Measurements from ENCODE around the gene TFB1M.
A peak's percentile ranks its signal among the peaks of the same experiment; 100 is the strongest.
"Not testable (repeated sequence)": the region's sequence is repeated elsewhere in the genome, so short reads cannot be mapped to it uniquely, and the experiment has no call there.

Gene TFB1M

DNA sequence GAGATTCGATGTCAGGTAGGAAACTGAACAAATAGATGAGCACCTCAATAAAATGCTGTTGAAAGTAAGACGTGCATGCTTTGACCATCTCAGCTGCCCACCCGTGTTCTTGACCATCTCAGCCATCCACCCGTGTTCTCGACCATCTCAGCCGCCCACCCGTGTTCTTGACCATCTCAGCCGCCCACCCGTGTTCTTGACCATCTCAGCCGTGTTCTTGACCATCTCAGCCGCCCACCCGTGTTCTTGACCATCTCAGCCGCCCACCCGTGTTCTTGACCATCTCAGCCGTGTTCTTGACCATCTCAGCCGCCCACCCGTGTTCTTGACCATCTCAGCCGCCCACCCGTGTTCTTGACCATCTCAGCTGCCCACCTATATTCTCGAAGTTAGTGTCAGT is 95.6 kb downstream of the TFB1M start:
- H3K79me1 ChIP-seq (replicated peaks; ENCODE audit: low read length, poor library complexity, severe bottlenecking); H3K27me3 ChIP-seq (ENCODE audit: control insufficient read depth in 1 of 2, insufficient read depth in 1 of 2, low read length in 2 of 2); H2AFZ ChIP-seq (ENCODE audit: low read depth, low read length); H3K36me3 ChIP-seq (ENCODE audit: control insufficient read depth in 1 of 2, insufficient read depth in 2 of 2, low read depth in 1 of 2, low read length in 2 of 2); H3K18ac ChIP-seq (ENCODE audit: low read depth in 1 of 2, low read length in 2 of 2); H3K4me1 ChIP-seq (ENCODE audit: control insufficient read depth, insufficient read depth, low read depth, low read length); H3K9me3 ChIP-seq (ENCODE audit: control insufficient read depth, low read length); H2AK5ac ChIP-seq (ENCODE audit: low read length, severe bottlenecking); H3K4me3 ChIP-seq (ENCODE audit: insufficient read depth in 1 of 2, low read depth in 1 of 2, low read length in 2 of 2); H4K91ac ChIP-seq (ENCODE audit: low read length); DNase-seq; H3K4me2 ChIP-seq (ENCODE audit: low read length, poor library complexity, severe bottlenecking); H3K14ac ChIP-seq (ENCODE audit: low read length in 2 of 2); H3K27ac ChIP-seq (ENCODE audit: low read length, poor library complexity, severe bottlenecking); H2BK5ac ChIP-seq (ENCODE audit: low read depth, low read length, poor library complexity, severe bottlenecking); H2BK120ac ChIP-seq (ENCODE audit: low read depth, low read length); H3K4ac ChIP-seq (ENCODE audit: low read depth in 1 of 2, low read length in 2 of 2); H3K9ac ChIP-seq (ENCODE audit: low read length); H4K8ac ChIP-seq (ENCODE audit: low read length); H3K23ac ChIP-seq (ENCODE audit: low read length in 2 of 2); H2BK12ac ChIP-seq (ENCODE audit: low read length in 2 of 2); H2BK15ac ChIP-seq (ENCODE audit: low read depth, poor library complexity, severe bottlenecking): not testable (repeated sequence)
- 91% methylated on average over 17 of the region's 20 CpGs for WGBS

DNA sequence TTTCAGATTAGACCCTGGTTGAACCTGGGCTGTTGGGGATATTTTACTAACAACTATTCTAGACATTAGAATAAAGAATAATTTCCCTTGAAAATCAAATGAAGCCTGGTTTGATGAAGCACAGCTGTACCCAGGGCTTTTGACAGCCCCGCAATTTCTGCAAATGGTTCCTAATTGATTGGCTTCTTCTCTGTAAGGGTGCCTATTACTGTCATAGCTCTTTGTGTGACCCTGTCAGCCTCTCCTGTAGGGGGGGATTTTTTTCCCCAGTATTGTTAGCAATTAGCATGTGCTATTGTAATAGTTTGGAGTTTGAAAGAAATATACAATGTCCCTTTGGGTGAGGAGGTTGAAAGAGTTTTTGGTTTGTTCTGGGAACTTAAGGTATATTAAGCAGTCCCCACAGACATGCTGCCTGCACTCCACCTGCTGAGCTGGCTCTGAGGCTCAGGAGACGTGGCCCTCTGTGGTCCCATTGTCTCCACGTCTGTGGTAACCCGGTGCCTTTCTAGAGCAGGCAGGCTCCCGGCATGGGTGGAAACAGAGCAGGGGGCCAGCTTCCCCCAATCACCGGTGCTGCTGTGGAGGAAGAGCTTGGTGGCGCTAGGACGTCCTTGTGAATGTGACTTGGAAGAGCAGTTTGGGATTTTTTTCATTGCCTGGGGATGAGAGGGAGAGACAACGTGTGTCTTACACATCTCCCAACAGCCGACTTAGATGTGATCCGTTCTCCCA is 97.8 kb downstream of the TFB1M start:
- WGBS, result 65% methylated on average over 11 of the region's 11 CpGs
- no peak overlapping the region for H3K9ac ChIP-seq (ENCODE audit: low read length)
- H2AK5ac ChIP-seq (ENCODE audit: low read length, severe bottlenecking), result no peak overlapping the region
- H3K4ac ChIP-seq (ENCODE audit: low read depth in 1 of 2, low read length in 2 of 2), result no peak overlapping the region
- no peak overlapping the region for H2AFZ ChIP-seq (ENCODE audit: low read depth, low read length)
- peak overlapping the region in 1 of 2 experiments; percentile 69 for H3K14ac ChIP-seq (ENCODE audit: low read length in 2 of 2)
- peak overlapping the region; percentile 55 for H4K8ac ChIP-seq (ENCODE audit: low read length)
- peaks cover 5% of the 10 kb centered on the region for H3K4me1 ChIP-seq (ENCODE audit: control insufficient read depth, insufficient read depth, low read depth, low read length)
- no peaks in the 10 kb centered on the region for H3K27me3 ChIP-seq (ENCODE audit: control insufficient read depth in 1 of 2, insufficient read depth in 1 of 2, low read length in 2 of 2)
- peak overlapping the region; percentile 54 for H2BK120ac ChIP-seq (ENCODE audit: low read depth, low read length)
- H3K79me1 ChIP-seq (replicated peaks; ENCODE audit: low read length, poor library complexity, severe bottlenecking), result no peaks in the 10 kb centered on the region
- no peak overlapping the region for H2BK5ac ChIP-seq (ENCODE audit: low read depth, low read length, poor library complexity, severe bottlenecking)
- no peaks in the 10 kb centered on the region for H3K9me3 ChIP-seq (ENCODE audit: control insufficient read depth, low read length)
- no peak overlapping the region for H2BK15ac ChIP-seq (ENCODE audit: low read depth, poor library complexity, severe bottlenecking)
- no peak for DNase-seq
- no peak overlapping the region for H4K91ac ChIP-seq (ENCODE audit: low read length)
- H3K4me2 ChIP-seq (ENCODE audit: low read length, poor library complexity, severe bottlenecking), result no peak overlapping the region
- H3K23ac ChIP-seq (ENCODE audit: low read length in 2 of 2), result no peak overlapping the region
- H3K27ac ChIP-seq (ENCODE audit: low read length, poor library complexity, severe bottlenecking), result no peak overlapping the region
- H3K36me3 ChIP-seq (ENCODE audit: control insufficient read depth in 1 of 2, insufficient read depth in 2 of 2, low read depth in 1 of 2, low read length in 2 of 2), result no peaks in the 10 kb centered on the region
- H3K4me3 ChIP-seq (ENCODE audit: insufficient read depth in 1 of 2, low read depth in 1 of 2, low read length in 2 of 2), result no peak overlapping the region
- H2BK12ac ChIP-seq (ENCODE audit: low read length in 2 of 2), result peak overlapping the region in 1 of 2 experiments; percentile 25
- no peak overlapping the region for H3K18ac ChIP-seq (ENCODE audit: low read depth in 1 of 2, low read length in 2 of 2)

DNA sequence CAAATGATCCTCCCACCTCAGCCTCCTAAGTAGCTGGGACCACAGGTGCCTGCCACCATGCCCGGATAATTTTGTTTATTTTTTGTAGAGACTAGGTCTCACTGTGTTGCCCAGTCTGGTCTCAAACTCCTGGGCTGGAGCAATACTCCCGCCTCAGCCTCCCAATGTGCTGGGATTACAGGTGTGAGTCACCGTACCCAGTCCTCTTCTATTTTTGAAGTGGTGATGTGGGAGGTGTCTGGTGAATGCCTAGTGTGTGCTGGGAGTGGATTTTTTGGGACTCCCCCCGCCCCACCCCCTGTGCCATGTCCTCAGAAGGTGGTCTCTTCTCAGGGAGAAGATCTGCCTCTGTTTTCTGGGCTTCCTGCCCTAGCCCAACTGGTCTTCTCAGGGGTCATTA is 98.4 kb downstream of the TFB1M start:
- Histone ChIP-seq H3K14ac (ENCODE audit: low read length in 2 of 2) (no peak overlapping the region), H4K91ac (ENCODE audit: low read length) (no peak overlapping the region)

DNA sequence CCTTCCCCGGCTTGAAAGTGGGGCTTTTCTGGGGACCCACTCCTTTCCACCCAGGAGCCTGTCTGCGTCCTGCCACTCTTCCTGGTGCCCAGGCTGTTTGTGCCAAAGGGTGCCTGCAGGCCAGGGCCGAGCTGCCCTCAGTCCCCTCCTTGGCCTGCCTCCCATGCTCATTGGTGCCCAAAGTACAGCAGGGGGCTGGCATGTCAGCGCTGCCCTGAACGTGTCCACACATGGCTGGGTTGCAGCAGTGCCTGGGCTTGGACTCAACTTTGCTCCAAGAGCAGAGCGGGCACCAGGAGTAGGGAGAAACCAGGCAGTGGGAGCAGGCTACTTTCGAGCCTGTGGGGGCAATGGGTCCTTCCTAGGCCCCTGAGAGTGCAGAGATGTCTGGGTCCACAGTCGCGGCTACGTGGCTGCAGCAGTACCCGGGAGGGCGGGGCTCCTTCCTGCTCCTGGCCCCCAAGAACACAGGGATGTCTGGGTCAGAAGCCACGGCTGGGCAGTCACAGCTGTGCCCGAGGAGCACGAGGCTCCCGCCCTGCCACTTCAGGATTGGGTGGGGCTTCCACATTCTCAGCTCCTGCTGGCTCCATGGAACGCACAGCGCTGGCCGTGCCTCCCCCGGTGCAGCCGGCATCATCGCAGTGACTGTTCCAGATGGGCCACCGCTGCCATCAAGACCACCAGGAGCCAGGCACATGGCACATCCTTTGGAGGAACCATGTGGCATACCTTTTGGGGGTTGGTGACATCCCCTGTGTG is 100.5 kb downstream of the TFB1M start:
- H2BK120ac ChIP-seq (ENCODE audit: low read depth, low read length), result no peak overlapping the region
- H2BK15ac ChIP-seq (ENCODE audit: low read depth, poor library complexity, severe bottlenecking), result no peak overlapping the region
- no peaks in the 10 kb centered on the region for H3K27me3 ChIP-seq (ENCODE audit: control insufficient read depth in 1 of 2, insufficient read depth in 1 of 2, low read length in 2 of 2)
- no peak overlapping the region for H2BK5ac ChIP-seq (ENCODE audit: low read depth, low read length, poor library complexity, severe bottlenecking)
- H3K27ac ChIP-seq (ENCODE audit: low read length, poor library complexity, severe bottlenecking), result no peak overlapping the region
- H3K79me1 ChIP-seq (replicated peaks; ENCODE audit: low read length, poor library complexity, severe bottlenecking), result no peaks in the 10 kb centered on the region
- no peak overlapping the region for H3K4me2 ChIP-seq (ENCODE audit: low read length, poor library complexity, severe bottlenecking)
- 93% methylated on average over 23 of the region's 23 CpGs for WGBS
- no peaks in the 10 kb centered on the region for H3K36me3 ChIP-seq (ENCODE audit: control insufficient read depth in 1 of 2, insufficient read depth in 2 of 2, low read depth in 1 of 2, low read length in 2 of 2)
- no peak overlapping the region for H2BK12ac ChIP-seq (ENCODE audit: low read length in 2 of 2)
- no peak overlapping the region for H3K4me3 ChIP-seq (ENCODE audit: insufficient read depth in 1 of 2, low read depth in 1 of 2, low read length in 2 of 2)
- no peak for DNase-seq
- H3K9ac ChIP-seq (ENCODE audit: low read length), result no peak overlapping the region
- H3K18ac ChIP-seq (ENCODE audit: low read depth in 1 of 2, low read length in 2 of 2), result peak overlapping the region in 1 of 2 experiments; percentile 4
- no peak overlapping the region for H2AFZ ChIP-seq (ENCODE audit: low read depth, low read length)
- H2AK5ac ChIP-seq (ENCODE audit: low read length, severe bottlenecking), result no peak overlapping the region
- no peak overlapping the region for H4K8ac ChIP-seq (ENCODE audit: low read length)
- H3K9me3 ChIP-seq (ENCODE audit: control insufficient read depth, low read length), result no peaks in the 10 kb centered on the region
- peak overlapping the region in 1 of 2 experiments; percentile 89 for H3K14ac ChIP-seq (ENCODE audit: low read length in 2 of 2)
- H3K23ac ChIP-seq (ENCODE audit: low read length in 2 of 2), result no peak overlapping the region
- H4K91ac ChIP-seq (ENCODE audit: low read length), result no peak overlapping the region
- peaks cover 5% of the 10 kb centered on the region for H3K4me1 ChIP-seq (ENCODE audit: control insufficient read depth, insufficient read depth, low read depth, low read length)
- no peak overlapping the region for H3K4ac ChIP-seq (ENCODE audit: low read depth in 1 of 2, low read length in 2 of 2)

More for the DNA sequence above, 98.4 kb downstream of the TFB1M start:
- no peak overlapping the region for H2BK120ac ChIP-seq (ENCODE audit: low read depth, low read length)
- H3K36me3 ChIP-seq (ENCODE audit: control insufficient read depth in 1 of 2, insufficient read depth in 2 of 2, low read depth in 1 of 2, low read length in 2 of 2), result no peaks in the 10 kb centered on the region
- H3K18ac ChIP-seq (ENCODE audit: low read depth in 1 of 2, low read length in 2 of 2), result no peak overlapping the region
- H3K9me3 ChIP-seq (ENCODE audit: control insufficient read depth, low read length), result no peaks in the 10 kb centered on the region
- no peak overlapping the region for H2BK5ac ChIP-seq (ENCODE audit: low read depth, low read length, poor library complexity, severe bottlenecking)
- no peak overlapping the region for H3K4ac ChIP-seq (ENCODE audit: low read depth in 1 of 2, low read length in 2 of 2)
- no peak overlapping the region for H3K4me3 ChIP-seq (ENCODE audit: insufficient read depth in 1 of 2, low read depth in 1 of 2, low read length in 2 of 2)
- no peak overlapping the region for H2AFZ ChIP-seq (ENCODE audit: low read depth, low read length)
- H3K4me1 ChIP-seq (ENCODE audit: control insufficient read depth, insufficient read depth, low read depth, low read length), result peaks cover 5% of the 10 kb centered on the region
- no peaks in the 10 kb centered on the region for H3K79me1 ChIP-seq (replicated peaks; ENCODE audit: low read length, poor library complexity, severe bottlenecking)
- no peak overlapping the region for H3K4me2 ChIP-seq (ENCODE audit: low read length, poor library complexity, severe bottlenecking)
- H2BK15ac ChIP-seq (ENCODE audit: low read depth, poor library complexity, severe bottlenecking), result no peak overlapping the region
- no peak for DNase-seq
- no peak overlapping the region for H2AK5ac ChIP-seq (ENCODE audit: low read length, severe bottlenecking)
- no peak overlapping the region for H3K9ac ChIP-seq (ENCODE audit: low read length)
- H3K27me3 ChIP-seq (ENCODE audit: control insufficient read depth in 1 of 2, insufficient read depth in 1 of 2, low read length in 2 of 2), result no peaks in the 10 kb centered on the region
- no peak overlapping the region for H2BK12ac ChIP-seq (ENCODE audit: low read length in 2 of 2)
- H3K27ac ChIP-seq (ENCODE audit: low read length, poor library complexity, severe bottlenecking), result no peak overlapping the region
- no peak overlapping the region for H4K8ac ChIP-seq (ENCODE audit: low read length)
- 81% methylated on average over 3 of the region's 4 CpGs for WGBS
- H3K23ac ChIP-seq (ENCODE audit: low read length in 2 of 2), result no peak overlapping the region

Measured in mesenchymal stem cell (in vitro differentiated cells and primary cell).